K562 (cell line): ENCODE results near the gene SGPL1. TPM values are rescaled to one million over a fixed set of nuclear protein-coding genes. Genes with fewer than 3 reads are reported as not detected.
A peak's percentile ranks its signal among the peaks of the same experiment; 100 is the strongest.

Experiments
- ERF ChIP-seq: fragments of 450-650 bp; formaldehyde crosslinking; IDR thresholded peaks from 2 replicates; pipeline ENCODE4 v1.4.0; 2020; ENCODE audit warnings: mild to moderate bottlenecking, mixed read lengths
- GTF2F1 ChIP-seq: IDR thresholded peaks from 2 replicates; pipeline ENCODE4 v1.6.1; 2011; ENCODE audit warnings: low read depth, low read length, improper control_type of control experiment
- KLF10 ChIP-seq: fragments of 250-450 bp; sonication (Bioruptor Pico); IDR thresholded peaks from 2 replicates; pipeline ENCODE4 v1.6.1; 2021; ENCODE audit warnings: matching md5 sums
- MAFG ChIP-seq: fragments of 450-650 bp; conservative IDR thresholded peaks from 2 replicates; pipeline ENCODE4 v1.6.1; 2016; ENCODE audit warnings: missing genetic modification characterization, missing compliant biosample characterization
- MTA1 ChIP-seq: fragments of 450-650 bp; IDR thresholded peaks from 2 replicates; pipeline ENCODE4 v1.6.1; 2017; ENCODE audit warnings: borderline replicate concordance
- NFATC3 ChIP-seq: fragments of 450-650 bp; IDR thresholded peaks from 2 replicates; pipeline ENCODE4 v1.6.1; 2017; ENCODE audit warnings: mild to moderate bottlenecking
- NFXL1 ChIP-seq: fragments of 450-650 bp; formaldehyde crosslinking; IDR thresholded peaks from 2 replicates; pipeline ENCODE4 v1.4.0; 2021; ENCODE audit warnings: mild to moderate bottlenecking
- PHF8 ChIP-seq: fragments of 200-600 bp; sonication (generic); IDR thresholded peaks from 2 replicates; pipeline ENCODE4 v1.6.1; 2012; ENCODE audit warnings: mixed run types, mild to moderate bottlenecking, inconsistent platforms, low read length, moderate library complexity, borderline replicate concordance
- SIN3B ChIP-seq: fragments of 450-650 bp; IDR thresholded peaks from 2 replicates; pipeline ENCODE4 v1.6.1; 2017; ENCODE audit warnings: low read depth, mild to moderate bottlenecking, moderate library complexity
- SMC3 ChIP-seq: conservative IDR thresholded peaks from 2 replicates; pipeline ENCODE4 v1.6.1; 2011; ENCODE audit warnings: low read depth, low read length, improper control_type of control experiment; ENCODE audit not compliant: insufficient read depth
- TAF15 ChIP-seq: fragments of 200-400 bp; formaldehyde crosslinking; IDR thresholded peaks from 2 replicates; pipeline ENCODE4 v1.6.1; 2017; ENCODE audit warnings: mild to moderate bottlenecking, low read depth, low read length, moderate library complexity
- TEAD2 ChIP-seq: fragments of 450-650 bp; IDR thresholded peaks from 2 replicates; pipeline ENCODE4 v1.6.1; 2016; ENCODE audit warnings: missing genetic modification characterization, control low read depth, missing compliant biosample characterization
- ZNF12 ChIP-seq: sonication (generic); formaldehyde crosslinking; IDR thresholded peaks from 2 replicates; pipeline ENCODE4 v1.4.0; 2020; ENCODE audit warnings: mild to moderate bottlenecking, missing genetic modification reagents
- polyA plus RNA-seq, 8 experiments: library from polyadenylated mRNA; depleted of rRNA in 4 of 8; stranded (reverse) in 5 of 8; unstranded in 3 of 8; fragments of >200 nt; fragmentation: Nextera tagmentation in 2 of 8; fragmentation: Illumina TruSeq in 1 of 8; extraction: Ambion mirVana in 2 of 8; extraction: Trizol in 1 of 8; gene quantifications; 2 replicates each; pipeline versions ENCODE4 v1.2.1 to v1.2.3, GENCODE V29; 2011 to 2014; ENCODE audit warnings: inconsistent platforms in 1 of 8, missing spikeins in 1 of 8
- total RNA-seq, 7 experiments: library from RNA; depleted of rRNA in 6 of 7; stranded (reverse); fragments of >200 nt in 6 of 7; fragmentation: Illumina TruSeq in 2 of 7; extraction: Trizol in 2 of 7; gene quantifications; 2 replicates each; pipeline versions ENCODE4 v1.2.1 to v1.2.3, GENCODE V29; 2011 to 2021; ENCODE audit warnings: low replicate concordance in 1 of 7
- TF ChIP-seq, protein P1 (sequence below): fragments of 450-650 bp; IDR thresholded peaks from 2 replicates; pipeline ENCODE4 v1.6.1; 2016; ENCODE audit warnings: missing biosample characterization, missing genetic modification characterization
- TF ChIP-seq, protein P2 (sequence below), 2 experiments: IDR thresholded peaks; 2 replicates each; pipeline ENCODE4 v1.6.1; 2011; ENCODE audit warnings: borderline replicate concordance in 1 of 2, control low read depth in 1 of 2, low read depth in 1 of 2, low read length in 1 of 2, mild to moderate bottlenecking in 1 of 2, mixed read lengths in 1 of 2, moderate library complexity in 1 of 2; ENCODE audit not compliant: insufficient read depth in 1 of 2, insufficient read length in 1 of 2, poor library complexity in 1 of 2, severe bottlenecking in 1 of 2; ENCODE audit errors: extremely low read depth in 1 of 2
- TF ChIP-seq, protein P3 (sequence below): fragments of 450-650 bp; IDR thresholded peaks from 2 replicates; pipeline ENCODE4 v1.6.1; 2014; ENCODE audit warnings: low read depth, mild to moderate bottlenecking, moderate library complexity, borderline replicate concordance
- TF ChIP-seq, protein P4 (sequence below): fragments of 200-800 bp; sonication (Bioruptor generic); IDR thresholded peaks from 2 replicates; pipeline ENCODE4 v1.6.1; 2017; ENCODE audit warnings: missing genetic modification characterization, missing compliant biosample characterization
- TF ChIP-seq, protein P5 (sequence below): conservative IDR thresholded peaks from 2 replicates; pipeline ENCODE4 v1.6.1; 2011; ENCODE audit warnings: low read depth, mild to moderate bottlenecking, low read length; ENCODE audit not compliant: control insufficient read depth
- TF ChIP-seq, protein P6 (sequence below), 2 experiments: fragments of 250-450 bp in 1 of 2; fragments of 450-650 bp in 1 of 2; sonication (Bioruptor Pico) in 1 of 2; IDR thresholded peaks; 2 replicates each; pipeline versions ENCODE4 v1.6.1 to v1.8.0; 2016 to 2021; ENCODE audit warnings: mild to moderate bottlenecking in 2 of 2, moderate library complexity in 2 of 2, missing compliant biosample characterization in 1 of 2, missing genetic modification characterization in 1 of 2

SGPL1 gene
- total and polyA plus RNA-seq, 9 of the 15 experiments (the other 6 are each of a cell fraction or from before 2014, with no cell fraction given) = 6.0 to 18.0 (median 8.7) TPM

DNA sequence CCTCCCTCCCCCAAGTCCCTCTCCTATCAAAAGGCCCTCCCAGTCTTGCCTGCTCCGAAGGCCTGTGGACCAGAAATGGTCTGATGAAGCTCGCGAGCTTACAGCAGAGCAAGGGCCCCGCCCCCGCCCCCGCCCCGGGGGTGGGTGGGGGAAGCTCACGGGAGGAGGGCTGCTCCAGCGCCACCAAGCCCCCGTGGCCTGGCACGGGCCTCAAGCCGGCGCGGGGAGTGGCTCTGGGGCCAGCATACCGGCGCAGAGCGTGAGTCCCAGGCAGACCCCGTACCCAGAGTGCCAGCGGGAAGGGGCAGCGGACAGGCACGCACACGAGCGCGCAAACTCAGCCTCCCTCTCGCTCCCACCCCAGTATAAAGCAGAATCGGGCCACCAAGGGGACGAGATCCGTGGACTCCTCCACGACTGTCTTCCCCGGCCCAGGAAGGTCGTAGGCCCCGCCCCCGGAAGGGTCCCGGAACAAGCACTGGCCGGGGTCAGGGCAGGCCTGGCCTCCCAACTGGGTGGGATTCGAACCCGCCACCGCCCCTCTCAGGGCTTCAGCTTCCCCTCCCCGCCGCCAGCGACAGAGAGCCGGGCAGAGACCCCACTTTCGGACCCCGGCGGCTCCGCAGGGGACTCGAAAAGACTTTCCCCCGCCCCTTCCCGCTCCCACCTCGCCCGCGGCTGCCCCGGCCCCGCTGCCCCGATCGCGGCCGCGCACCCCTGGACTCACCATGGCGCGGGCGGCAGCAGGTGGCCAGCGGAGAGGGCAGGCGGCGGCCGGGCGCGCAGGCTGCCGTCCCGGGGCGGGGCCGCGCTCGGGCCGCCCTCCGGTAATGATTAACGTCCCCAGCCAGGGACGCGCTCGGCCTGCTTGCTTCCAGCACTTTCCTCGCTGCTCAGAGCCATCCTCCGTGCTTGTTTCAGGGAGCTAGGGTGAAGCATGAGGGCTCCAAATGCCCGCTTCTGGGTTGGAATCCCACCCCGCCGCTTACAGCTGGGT lies 72.4 kb downstream of the SGPL1 start, which contains the start of gene PCBD1 (continued):
- TF ChIP-seq NFATC3 (no peak), ZNF12 (CRISPR knock-in tag) (no peak), TAF15 (no peak), MTA1 (no peak), ERF (CRISPR knock-in tag) (no peak), NFXL1 (no peak), SIN3B (0 out of 2 replicates have a peak, but pooled peaks have one; percentile 11), KLF10 (CRISPR knock-in tag) (no peak), PHF8 (peak; percentile 59), GTF2F1 (no peak), TEAD2 (tag) (no peak), SMC3 (no peak), MAFG (tag) (no peak)
- TF ChIP-seq, protein P1, sequence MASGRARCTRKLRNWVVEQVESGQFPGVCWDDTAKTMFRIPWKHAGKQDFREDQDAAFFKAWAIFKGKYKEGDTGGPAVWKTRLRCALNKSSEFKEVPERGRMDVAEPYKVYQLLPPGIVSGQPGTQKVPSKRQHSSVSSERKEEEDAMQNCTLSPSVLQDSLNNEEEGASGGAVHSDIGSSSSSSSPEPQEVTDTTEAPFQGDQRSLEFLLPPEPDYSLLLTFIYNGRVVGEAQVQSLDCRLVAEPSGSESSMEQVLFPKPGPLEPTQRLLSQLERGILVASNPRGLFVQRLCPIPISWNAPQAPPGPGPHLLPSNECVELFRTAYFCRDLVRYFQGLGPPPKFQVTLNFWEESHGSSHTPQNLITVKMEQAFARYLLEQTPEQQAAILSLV = no peak
- TF ChIP-seq, protein P2, sequence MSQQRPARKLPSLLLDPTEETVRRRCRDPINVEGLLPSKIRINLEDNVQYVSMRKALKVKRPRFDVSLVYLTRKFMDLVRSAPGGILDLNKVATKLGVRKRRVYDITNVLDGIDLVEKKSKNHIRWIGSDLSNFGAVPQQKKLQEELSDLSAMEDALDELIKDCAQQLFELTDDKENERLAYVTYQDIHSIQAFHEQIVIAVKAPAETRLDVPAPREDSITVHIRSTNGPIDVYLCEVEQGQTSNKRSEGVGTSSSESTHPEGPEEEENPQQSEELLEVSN (IDR thresholded peaks at IDR 0.05; ENCODE audit: borderline replicate concordance in 1 of 2, extremely low read depth in 1 of 2, insufficient read depth in 1 of 2, insufficient read length in 1 of 2, low read depth in 1 of 2, low read length in 1 of 2, poor library complexity in 1 of 2, severe bottlenecking in 1 of 2) = peak; percentile 46 to 85
- TF ChIP-seq, protein P3, sequence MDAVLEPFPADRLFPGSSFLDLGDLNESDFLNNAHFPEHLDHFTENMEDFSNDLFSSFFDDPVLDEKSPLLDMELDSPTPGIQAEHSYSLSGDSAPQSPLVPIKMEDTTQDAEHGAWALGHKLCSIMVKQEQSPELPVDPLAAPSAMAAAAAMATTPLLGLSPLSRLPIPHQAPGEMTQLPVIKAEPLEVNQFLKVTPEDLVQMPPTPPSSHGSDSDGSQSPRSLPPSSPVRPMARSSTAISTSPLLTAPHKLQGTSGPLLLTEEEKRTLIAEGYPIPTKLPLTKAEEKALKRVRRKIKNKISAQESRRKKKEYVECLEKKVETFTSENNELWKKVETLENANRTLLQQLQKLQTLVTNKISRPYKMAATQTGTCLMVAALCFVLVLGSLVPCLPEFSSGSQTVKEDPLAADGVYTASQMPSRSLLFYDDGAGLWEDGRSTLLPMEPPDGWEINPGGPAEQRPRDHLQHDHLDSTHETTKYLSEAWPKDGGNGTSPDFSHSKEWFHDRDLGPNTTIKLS = no peak; the same call in 1 of the 2 replicates
- TF ChIP-seq, protein P4, sequence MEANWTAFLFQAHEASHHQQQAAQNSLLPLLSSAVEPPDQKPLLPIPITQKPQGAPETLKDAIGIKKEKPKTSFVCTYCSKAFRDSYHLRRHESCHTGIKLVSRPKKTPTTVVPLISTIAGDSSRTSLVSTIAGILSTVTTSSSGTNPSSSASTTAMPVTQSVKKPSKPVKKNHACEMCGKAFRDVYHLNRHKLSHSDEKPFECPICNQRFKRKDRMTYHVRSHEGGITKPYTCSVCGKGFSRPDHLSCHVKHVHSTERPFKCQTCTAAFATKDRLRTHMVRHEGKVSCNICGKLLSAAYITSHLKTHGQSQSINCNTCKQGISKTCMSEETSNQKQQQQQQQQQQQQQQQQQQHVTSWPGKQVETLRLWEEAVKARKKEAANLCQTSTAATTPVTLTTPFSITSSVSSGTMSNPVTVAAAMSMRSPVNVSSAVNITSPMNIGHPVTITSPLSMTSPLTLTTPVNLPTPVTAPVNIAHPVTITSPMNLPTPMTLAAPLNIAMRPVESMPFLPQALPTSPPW (CRISPR knock-in tag) = peak; percentile 86
- TF ChIP-seq, protein P5, sequence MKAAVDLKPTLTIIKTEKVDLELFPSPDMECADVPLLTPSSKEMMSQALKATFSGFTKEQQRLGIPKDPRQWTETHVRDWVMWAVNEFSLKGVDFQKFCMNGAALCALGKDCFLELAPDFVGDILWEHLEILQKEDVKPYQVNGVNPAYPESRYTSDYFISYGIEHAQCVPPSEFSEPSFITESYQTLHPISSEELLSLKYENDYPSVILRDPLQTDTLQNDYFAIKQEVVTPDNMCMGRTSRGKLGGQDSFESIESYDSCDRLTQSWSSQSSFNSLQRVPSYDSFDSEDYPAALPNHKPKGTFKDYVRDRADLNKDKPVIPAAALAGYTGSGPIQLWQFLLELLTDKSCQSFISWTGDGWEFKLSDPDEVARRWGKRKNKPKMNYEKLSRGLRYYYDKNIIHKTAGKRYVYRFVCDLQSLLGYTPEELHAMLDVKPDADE = peak; percentile 68; the same call in 1 of the 2 replicates
- TF ChIP-seq, protein P6, sequence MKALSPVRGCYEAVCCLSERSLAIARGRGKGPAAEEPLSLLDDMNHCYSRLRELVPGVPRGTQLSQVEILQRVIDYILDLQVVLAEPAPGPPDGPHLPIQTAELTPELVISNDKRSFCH (CRISPR knock-in tag; IDR thresholded peaks at IDR 0.05) = no peak
- TF ChIP-seq, protein P6 (tag; IDR thresholded peaks at IDR 0.05) = 0 out of 2 replicates have a peak, but pooled peaks have one; percentile 13
